ENCODE data around the gene ZHX3.

DNA sequence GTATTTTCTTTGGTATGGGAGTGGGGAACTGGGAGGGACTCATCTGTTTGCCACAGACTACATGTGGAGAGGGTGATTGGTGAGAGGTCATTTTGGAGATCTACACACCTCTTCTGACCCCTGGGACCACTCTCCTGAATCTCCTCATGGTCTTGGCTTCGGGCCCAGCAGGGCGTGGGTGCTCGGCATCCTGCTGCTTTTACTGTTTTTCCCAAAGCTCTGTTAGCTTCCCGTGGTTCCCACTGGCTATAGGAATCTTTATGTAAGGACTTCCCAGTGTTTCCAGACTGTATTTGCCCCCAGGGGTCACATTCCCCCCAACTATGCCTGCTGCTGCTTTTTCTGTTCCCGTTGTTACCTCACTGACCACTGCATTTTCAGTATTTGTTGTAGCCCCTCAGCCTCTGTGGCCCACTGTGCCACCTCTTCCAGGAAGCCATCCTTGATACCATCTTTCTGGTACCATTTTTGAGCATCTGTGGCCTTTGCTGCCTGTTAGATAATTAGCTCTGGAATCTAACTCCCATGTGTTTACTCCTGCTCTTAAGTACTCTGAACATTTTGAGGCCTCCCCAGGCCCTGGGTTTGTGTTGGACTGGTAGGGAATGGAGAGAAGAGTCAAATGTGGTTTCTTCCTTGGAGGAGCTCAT lies 165.3 kb downstream of the ZHX3 start:
- TF ChIP-seq POLR2A (IDR thresholded peaks at IDR 0.05; ENCODE audit: low read depth, low read length) (no peak), NFE2L2 (IDR thresholded peaks at IDR 0.05; ENCODE audit: low read depth, low read length) (no peak), RFX5 (IDR thresholded peaks at IDR 0.05; ENCODE audit: low read depth, low read length) (no peak), CEBPB (IDR thresholded peaks at IDR 0.05; ENCODE audit: low read depth, low read length) (no peak), BHLHE40 (IDR thresholded peaks at IDR 0.05; ENCODE audit: low read depth, low read length) (no peak), RCOR1 (IDR thresholded peaks at IDR 0.05; ENCODE audit: insufficient replicate concordance, low read length) (no peak)
- TF ChIP-seq, protein P1, sequence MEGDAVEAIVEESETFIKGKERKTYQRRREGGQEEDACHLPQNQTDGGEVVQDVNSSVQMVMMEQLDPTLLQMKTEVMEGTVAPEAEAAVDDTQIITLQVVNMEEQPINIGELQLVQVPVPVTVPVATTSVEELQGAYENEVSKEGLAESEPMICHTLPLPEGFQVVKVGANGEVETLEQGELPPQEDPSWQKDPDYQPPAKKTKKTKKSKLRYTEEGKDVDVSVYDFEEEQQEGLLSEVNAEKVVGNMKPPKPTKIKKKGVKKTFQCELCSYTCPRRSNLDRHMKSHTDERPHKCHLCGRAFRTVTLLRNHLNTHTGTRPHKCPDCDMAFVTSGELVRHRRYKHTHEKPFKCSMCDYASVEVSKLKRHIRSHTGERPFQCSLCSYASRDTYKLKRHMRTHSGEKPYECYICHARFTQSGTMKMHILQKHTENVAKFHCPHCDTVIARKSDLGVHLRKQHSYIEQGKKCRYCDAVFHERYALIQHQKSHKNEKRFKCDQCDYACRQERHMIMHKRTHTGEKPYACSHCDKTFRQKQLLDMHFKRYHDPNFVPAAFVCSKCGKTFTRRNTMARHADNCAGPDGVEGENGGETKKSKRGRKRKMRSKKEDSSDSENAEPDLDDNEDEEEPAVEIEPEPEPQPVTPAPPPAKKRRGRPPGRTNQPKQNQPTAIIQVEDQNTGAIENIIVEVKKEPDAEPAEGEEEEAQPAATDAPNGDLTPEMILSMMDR (conservative IDR thresholded peaks at IDR 0.05; ENCODE audit: low read depth, low read length), result no peak
- TF ChIP-seq, protein P2, sequence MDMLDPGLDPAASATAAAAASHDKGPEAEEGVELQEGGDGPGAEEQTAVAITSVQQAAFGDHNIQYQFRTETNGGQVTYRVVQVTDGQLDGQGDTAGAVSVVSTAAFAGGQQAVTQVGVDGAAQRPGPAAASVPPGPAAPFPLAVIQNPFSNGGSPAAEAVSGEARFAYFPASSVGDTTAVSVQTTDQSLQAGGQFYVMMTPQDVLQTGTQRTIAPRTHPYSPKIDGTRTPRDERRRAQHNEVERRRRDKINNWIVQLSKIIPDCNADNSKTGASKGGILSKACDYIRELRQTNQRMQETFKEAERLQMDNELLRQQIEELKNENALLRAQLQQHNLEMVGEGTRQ (IDR thresholded peaks at IDR 0.05; ENCODE audit: low read depth, low read length), result no peak
- TF ChIP-seq, protein P3, sequence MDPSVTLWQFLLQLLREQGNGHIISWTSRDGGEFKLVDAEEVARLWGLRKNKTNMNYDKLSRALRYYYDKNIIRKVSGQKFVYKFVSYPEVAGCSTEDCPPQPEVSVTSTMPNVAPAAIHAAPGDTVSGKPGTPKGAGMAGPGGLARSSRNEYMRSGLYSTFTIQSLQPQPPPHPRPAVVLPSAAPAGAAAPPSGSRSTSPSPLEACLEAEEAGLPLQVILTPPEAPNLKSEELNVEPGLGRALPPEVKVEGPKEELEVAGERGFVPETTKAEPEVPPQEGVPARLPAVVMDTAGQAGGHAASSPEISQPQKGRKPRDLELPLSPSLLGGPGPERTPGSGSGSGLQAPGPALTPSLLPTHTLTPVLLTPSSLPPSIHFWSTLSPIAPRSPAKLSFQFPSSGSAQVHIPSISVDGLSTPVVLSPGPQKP (IDR thresholded peaks at IDR 0.05; ENCODE audit: borderline replicate concordance, low read depth, low read length), result no peak
